ENCODE data around the gene KLF3. TPM values are rescaled to one million over a fixed set of nuclear protein-coding genes. Genes with fewer than 3 reads are reported as not detected.
A peak's percentile ranks its signal among the peaks of the same experiment; 100 is the strongest.

Gene KLF3
- total and polyA plus RNA-seq, 4 donors, result 29.3 to 39.8 (median 29.9) TPM

GRCh38 chr4:38671592-38671940 is 7.6 kb downstream of the KLF3 start:
- DNase-seq (ENCODE audit: low read depth in 4 of 6, low spot score in 6 of 6), result no peak
- WGBS (ENCODE audit: insufficient coverage), result 75% methylated on average over 1 of the region's 5 CpGs
- H3K9me3 ChIP-seq (ENCODE audit: control insufficient read depth, insufficient read depth, low read length), result no peaks in the 10 kb centered on the region
- H3K4me3 ChIP-seq (ENCODE audit: low read depth, low read length), result no peak overlapping the region
- no peaks in the 10 kb centered on the region for H3K27me3 ChIP-seq (ENCODE audit: control insufficient read depth, insufficient read depth, low read length)
- no peaks in the 10 kb centered on the region for H3K36me3 ChIP-seq (ENCODE audit: control insufficient read depth, insufficient read depth, low read length)
- H3K4me1 ChIP-seq (ENCODE audit: control insufficient read depth, insufficient read depth, low read length), result peaks cover 47% of the 10 kb centered on the region
- peak overlapping the region; percentile 83 for H3K27ac ChIP-seq (ENCODE audit: low read depth, low read length)

GRCh38 chr4:38672074-38672396 is 8.0 kb downstream of the KLF3 start:
- Histone ChIP-seq H3K27ac (ENCODE audit: low read depth, low read length) (peak overlapping the region; percentile 83), H3K4me1 (ENCODE audit: control insufficient read depth, insufficient read depth, low read length) (peaks cover 47% of the 10 kb centered on the region), H3K9me3 (ENCODE audit: control insufficient read depth, insufficient read depth, low read length) (no peaks in the 10 kb centered on the region), H3K27me3 (ENCODE audit: control insufficient read depth, insufficient read depth, low read length) (no peaks in the 10 kb centered on the region), H3K36me3 (ENCODE audit: control insufficient read depth, insufficient read depth, low read length) (no peaks in the 10 kb centered on the region), H3K4me3 (ENCODE audit: low read depth, low read length) (no peak overlapping the region)
- WGBS (ENCODE audit: insufficient coverage), result 36% methylated on average over 3 of the region's 3 CpGs
- DNase-seq (ENCODE audit: low read depth in 4 of 6, low spot score in 6 of 6), result no peak

DNA sequence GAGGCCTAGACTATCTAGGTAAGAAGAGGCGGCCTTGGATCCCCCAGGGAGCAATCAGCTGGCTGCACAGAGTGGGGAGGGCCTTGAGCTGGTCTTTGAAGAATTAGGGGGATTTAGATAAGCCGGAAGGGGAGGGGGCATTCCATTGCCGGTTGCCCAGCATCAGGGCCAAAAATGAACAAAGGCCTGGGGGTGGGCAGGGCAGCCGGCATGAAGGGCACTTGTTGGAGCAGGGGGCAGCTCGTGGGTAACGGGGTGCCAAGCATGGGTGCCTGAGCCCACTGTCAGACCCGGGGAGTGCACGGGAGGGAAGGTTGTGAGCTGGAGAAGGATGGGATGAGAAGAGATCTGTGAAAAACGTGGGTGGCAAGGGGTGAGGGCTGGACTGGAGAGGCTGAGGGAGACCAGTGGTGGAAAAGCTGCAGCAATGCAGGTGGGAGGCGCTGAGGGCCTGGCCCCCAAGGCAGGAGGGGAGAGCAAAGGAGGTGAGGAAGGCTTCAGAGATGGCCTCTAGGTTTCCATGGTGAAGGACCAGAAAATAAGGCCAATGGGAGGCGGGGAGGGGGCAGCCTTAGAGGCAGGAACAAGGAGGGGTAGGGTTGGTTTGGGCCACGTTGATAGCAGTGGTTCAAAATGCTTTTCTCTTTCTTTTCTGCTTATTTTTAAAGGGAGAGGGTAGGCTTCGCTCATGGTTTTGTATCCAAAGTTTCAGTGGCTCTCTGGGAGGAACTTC is 8.6 kb downstream of the KLF3 start:
- Histone ChIP-seq H3K36me3 (ENCODE audit: control insufficient read depth, insufficient read depth, low read length) (no peaks in the 10 kb centered on the region), H3K4me3 (ENCODE audit: low read depth, low read length) (no peak overlapping the region), H3K27me3 (ENCODE audit: control insufficient read depth, insufficient read depth, low read length) (no peaks in the 10 kb centered on the region), H3K27ac (ENCODE audit: low read depth, low read length) (peak overlapping the region; percentile 83), H3K4me1 (ENCODE audit: control insufficient read depth, insufficient read depth, low read length) (peaks cover 46% of the 10 kb centered on the region), H3K9me3 (ENCODE audit: control insufficient read depth, insufficient read depth, low read length) (no peaks in the 10 kb centered on the region)
- 34% methylated on average over 12 of the region's 13 CpGs for WGBS (ENCODE audit: insufficient coverage)
- no peak for DNase-seq (ENCODE audit: low read depth in 4 of 6, low spot score in 6 of 6)

DNA sequence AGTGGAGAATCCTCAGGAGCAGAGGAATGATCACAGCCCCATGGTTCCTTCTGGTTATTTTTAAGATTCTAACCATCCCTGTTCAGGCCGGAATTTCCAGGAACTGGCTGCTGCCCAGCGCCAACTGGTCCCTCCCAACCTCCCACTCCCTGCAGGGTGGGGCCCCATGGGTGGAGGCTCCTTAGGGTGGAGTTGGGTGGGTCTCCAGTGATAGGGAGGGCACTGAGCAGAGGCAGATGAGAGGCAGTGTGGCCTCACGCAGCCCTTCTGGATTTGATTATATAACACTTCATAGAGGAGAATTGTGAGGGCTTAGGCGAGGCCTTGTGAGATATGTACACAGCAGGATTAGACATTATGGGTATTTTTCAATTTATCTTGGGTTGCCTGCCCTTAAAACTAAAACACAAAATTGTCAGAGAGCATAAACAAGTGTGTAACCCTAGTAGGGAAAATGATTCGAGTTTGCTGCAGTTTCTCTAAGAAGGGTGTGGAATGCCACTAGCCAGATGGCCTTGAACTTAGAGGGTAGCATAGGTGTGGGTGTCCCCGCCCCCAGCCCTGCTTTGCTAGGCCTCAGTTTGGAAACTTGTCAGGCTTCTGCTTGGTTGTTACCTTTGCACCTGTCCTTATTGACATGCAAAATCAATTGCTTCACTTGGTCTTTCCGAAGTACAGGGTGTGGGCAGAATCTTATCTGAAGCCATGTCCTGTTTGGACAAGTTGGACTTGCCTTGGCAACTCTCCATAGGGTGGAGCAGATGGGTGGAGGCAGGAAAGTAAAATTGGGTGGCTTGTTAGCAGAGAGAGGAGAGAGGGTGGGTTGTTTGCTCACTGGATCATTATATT is 9.4 kb downstream of the KLF3 start:
- peak overlapping the region; percentile 83 for H3K27ac ChIP-seq (ENCODE audit: low read depth, low read length)
- H3K4me1 ChIP-seq (ENCODE audit: control insufficient read depth, insufficient read depth, low read length), result peaks cover 49% of the 10 kb centered on the region
- WGBS (ENCODE audit: insufficient coverage), result 59% methylated on average over 3 of the region's 7 CpGs
- no peaks in the 10 kb centered on the region for H3K36me3 ChIP-seq (ENCODE audit: control insufficient read depth, insufficient read depth, low read length)
- H3K27me3 ChIP-seq (ENCODE audit: control insufficient read depth, insufficient read depth, low read length), result no peaks in the 10 kb centered on the region
- DNase-seq (ENCODE audit: low read depth in 4 of 6, low spot score in 6 of 6), result no peak
- H3K9me3 ChIP-seq (ENCODE audit: control insufficient read depth, insufficient read depth, low read length), result no peaks in the 10 kb centered on the region
- no peak overlapping the region for H3K4me3 ChIP-seq (ENCODE audit: low read depth, low read length)

- WGBS (ENCODE audit: insufficient coverage), result 59% methylated on average over 7 of the region's 13 CpGs
- DNase-seq (ENCODE audit: low read depth in 4 of 6, low spot score in 6 of 6), result no peak
- H3K36me3 ChIP-seq (ENCODE audit: control insufficient read depth, insufficient read depth, low read length), result no peaks in the 10 kb centered on the region
- peak overlapping the region; percentile 83 for H3K27ac ChIP-seq (ENCODE audit: low read depth, low read length)
- H3K4me1 ChIP-seq (ENCODE audit: control insufficient read depth, insufficient read depth, low read length), result peaks cover 47% of the 10 kb centered on the region
- H3K27me3 ChIP-seq (ENCODE audit: control insufficient read depth, insufficient read depth, low read length), result no peaks in the 10 kb centered on the region
- H3K4me3 ChIP-seq (ENCODE audit: low read depth, low read length), result no peak overlapping the region
- no peaks in the 10 kb centered on the region for H3K9me3 ChIP-seq (ENCODE audit: control insufficient read depth, insufficient read depth, low read length)
These were observed 10.5 kb downstream of the KLF3 start for GRCh38 chr4:38674258-38675144.

- Histone ChIP-seq H3K36me3 (ENCODE audit: control insufficient read depth, insufficient read depth, low read length) (no peaks in the 10 kb centered on the region), H3K4me3 (ENCODE audit: low read depth, low read length) (no peak overlapping the region), H3K9me3 (ENCODE audit: control insufficient read depth, insufficient read depth, low read length) (no peaks in the 10 kb centered on the region), H3K27me3 (ENCODE audit: control insufficient read depth, insufficient read depth, low read length) (no peaks in the 10 kb centered on the region), H3K4me1 (ENCODE audit: control insufficient read depth, insufficient read depth, low read length) (peaks cover 40% of the 10 kb centered on the region), H3K27ac (ENCODE audit: low read depth, low read length) (peak overlapping the region; percentile 83)
- 0% methylated on average over 5 of the region's 7 CpGs for WGBS (ENCODE audit: insufficient coverage)
- peak in 5 of 6 donors; percentile 69 to 95 (median 81) for DNase-seq (ENCODE audit: low read depth in 4 of 6, low spot score in 6 of 6)
These were observed 11.4 kb downstream of the KLF3 start for GRCh38 chr4:38675146-38676121.

- no peak for DNase-seq (ENCODE audit: low read depth in 4 of 6, low spot score in 6 of 6)
- Histone ChIP-seq H3K36me3 (ENCODE audit: control insufficient read depth, insufficient read depth, low read length) (peaks cover 3% of the 10 kb centered on the region), H3K4me1 (ENCODE audit: control insufficient read depth, insufficient read depth, low read length) (peaks cover 38% of the 10 kb centered on the region), H3K4me3 (ENCODE audit: low read depth, low read length) (no peak overlapping the region), H3K9me3 (ENCODE audit: control insufficient read depth, insufficient read depth, low read length) (no peaks in the 10 kb centered on the region), H3K27ac (ENCODE audit: low read depth, low read length) (no peak overlapping the region), H3K27me3 (ENCODE audit: control insufficient read depth, insufficient read depth, low read length) (no peaks in the 10 kb centered on the region)
- no CpG with 5 or more reads among the region's 12 CpGs for WGBS (ENCODE audit: insufficient coverage)
These were observed 13.0 kb downstream of the KLF3 start for GRCh38 chr4:38676986-38677385.

GRCh38 chr4:38677441-38677840 is 13.4 kb downstream of the KLF3 start:
- Histone ChIP-seq H3K9me3 (ENCODE audit: control insufficient read depth, insufficient read depth, low read length) (no peaks in the 10 kb centered on the region), H3K4me1 (ENCODE audit: control insufficient read depth, insufficient read depth, low read length) (peaks cover 33% of the 10 kb centered on the region), H3K36me3 (ENCODE audit: control insufficient read depth, insufficient read depth, low read length) (peaks cover 3% of the 10 kb centered on the region), H3K27me3 (ENCODE audit: control insufficient read depth, insufficient read depth, low read length) (no peaks in the 10 kb centered on the region), H3K27ac (ENCODE audit: low read depth, low read length) (no peak overlapping the region), H3K4me3 (ENCODE audit: low read depth, low read length) (no peak overlapping the region)
- 51% methylated on average over 4 of the region's 6 CpGs for WGBS (ENCODE audit: insufficient coverage)
- peak in 1 of 6 donors; percentile 74 for DNase-seq (ENCODE audit: low read depth in 4 of 6, low spot score in 6 of 6)

Data from spinal cord (tissue), 10 donors.